GM12874 (cell line): ENCODE data around the gene BBS7.

Experiments used
- CTCF ChIP-seq: IDR thresholded peaks from 2 replicates; pipeline ENCODE4 v1.5.1; 2011; ENCODE audit warnings: low read depth, mild to moderate bottlenecking, control low read depth, low read length, moderate library complexity; ENCODE audit not compliant: insufficient read depth

BBS7 gene

GRCh38 chr4:121869841-121870822 lies at the start of gene BBS7:
TSS of gene BBS7 (minus strand) at chr4:121870474. CDS start at chr4:121870313, 161 bp downstream.
- no peak for TF ChIP-seq CTCF

- no peak for TF ChIP-seq CTCF
These were observed 43.4 kb upstream of the BBS7 start for GRCh38 chr4:121913667-121914066.

DNA sequence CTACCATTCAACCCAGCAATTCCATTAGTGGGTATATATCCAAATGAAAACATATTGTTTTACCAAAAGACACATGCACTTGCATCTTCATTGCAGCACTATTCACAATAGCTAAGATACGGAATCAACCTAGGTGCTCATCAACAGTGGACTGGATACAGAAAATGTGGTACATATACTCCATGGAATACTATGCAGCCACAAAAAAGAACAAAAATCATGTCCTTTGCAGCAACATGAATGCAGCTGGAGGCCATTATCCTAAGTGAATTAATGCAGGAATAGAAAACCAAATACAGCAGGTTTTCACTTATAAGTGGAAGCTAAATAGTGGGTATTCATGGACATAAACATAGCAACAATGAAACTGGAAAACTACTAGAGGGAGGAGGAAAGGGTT lies 38.1 kb upstream of the BBS7 start:
- TF ChIP-seq CTCF, result no peak

- TF ChIP-seq CTCF, result peak; percentile 64
These were observed 30.1 kb upstream of the BBS7 start for GRCh38 chr4:121900132-121900983.

- no peak for TF ChIP-seq CTCF
These were observed 27.9 kb upstream of the BBS7 start for GRCh38 chr4:121898150-121898549.

GRCh38 chr4:121888134-121888533 lies 17.9 kb upstream of the BBS7 start:
- TF ChIP-seq CTCF, result no peak

DNA sequence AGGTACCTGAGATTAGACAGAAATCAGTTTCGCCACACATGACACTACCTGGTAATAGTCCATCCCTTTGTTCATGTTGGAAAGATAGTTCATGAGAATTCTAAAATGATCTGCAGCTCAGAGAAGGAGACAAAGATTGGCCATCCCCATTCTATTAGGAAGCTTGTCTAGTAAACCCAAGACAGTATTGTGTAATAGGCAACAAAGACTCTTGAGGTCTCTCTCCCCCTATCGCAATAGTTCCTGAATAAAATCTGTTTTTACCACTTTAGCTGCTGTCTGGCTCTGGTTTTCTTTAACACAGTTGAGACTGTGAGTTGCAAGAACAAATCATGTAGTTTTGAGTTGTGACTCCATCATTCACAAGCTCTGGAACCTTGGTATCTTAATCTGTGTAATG lies 14.8 kb upstream of the BBS7 start:
- no peak for TF ChIP-seq CTCF
